KG1 (cell line): ENCODE data around the gene HDAC4.

ENCODE experiments used
- DNase-seq: peaks from one replicate; lab custom pipeline; 2025; lab: John Stamatoyannopoulos, UW

Gene HDAC4

GRCh38 chr2:239397931-239398471 lies 2.8 kb downstream of the HDAC4 start:
- no peak for DNase-seq

GRCh38 chr2:239396881-239397681 lies 3.7 kb downstream of the HDAC4 start:
- DNase-seq = no peak

DNA sequence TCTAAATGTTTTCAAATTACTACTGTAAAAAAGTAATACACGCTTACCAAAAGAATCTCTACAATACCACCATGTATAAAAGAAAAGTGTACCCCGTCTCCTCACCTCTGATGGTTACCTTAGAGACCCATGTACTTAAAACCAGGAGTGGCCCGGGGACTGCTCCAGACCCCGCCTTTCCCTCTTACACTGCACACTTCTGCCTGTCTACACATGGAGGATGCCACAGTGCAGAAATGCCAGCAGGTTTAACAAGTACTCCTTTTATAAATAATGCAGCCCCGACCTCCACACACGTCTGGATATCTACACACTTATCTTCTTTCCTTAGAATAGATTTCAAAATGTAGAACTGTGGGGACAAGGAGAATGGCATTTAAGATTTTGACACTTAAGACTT lies 5.3 kb downstream of the HDAC4 start:
- no peak for DNase-seq

GRCh38 chr2:239394978-239395377 lies 5.8 kb downstream of the HDAC4 start:
- no peak for DNase-seq

DNA sequence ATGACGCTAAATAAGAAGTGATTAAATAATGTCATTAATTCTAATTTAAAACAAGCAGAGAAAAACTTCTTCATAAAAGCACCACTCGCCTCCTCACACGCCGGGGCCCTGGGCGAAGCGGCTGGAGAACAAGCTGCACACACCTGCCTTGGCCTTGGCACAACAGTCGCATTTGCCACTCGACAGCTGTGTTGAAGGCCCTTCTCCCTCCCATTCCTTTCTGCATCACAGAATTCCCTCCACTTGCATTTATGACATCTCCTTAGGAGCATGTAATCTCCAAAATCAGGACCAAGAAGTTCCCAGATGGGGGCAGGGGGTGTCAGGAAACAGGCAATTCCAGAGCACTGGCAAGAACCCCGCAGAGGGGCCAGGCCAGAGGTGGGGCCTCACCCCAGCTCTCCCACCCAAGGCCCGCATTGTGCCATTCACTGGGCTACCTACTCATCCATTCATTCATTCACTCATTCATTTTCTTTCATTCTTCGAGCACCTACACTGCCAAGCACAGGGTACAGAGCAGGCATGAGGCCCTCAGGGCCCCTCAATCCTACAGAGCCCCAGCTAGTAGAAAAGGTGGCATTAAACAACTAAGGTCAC lies 6.4 kb downstream of the HDAC4 start:
- DNase-seq = no peak

DNA sequence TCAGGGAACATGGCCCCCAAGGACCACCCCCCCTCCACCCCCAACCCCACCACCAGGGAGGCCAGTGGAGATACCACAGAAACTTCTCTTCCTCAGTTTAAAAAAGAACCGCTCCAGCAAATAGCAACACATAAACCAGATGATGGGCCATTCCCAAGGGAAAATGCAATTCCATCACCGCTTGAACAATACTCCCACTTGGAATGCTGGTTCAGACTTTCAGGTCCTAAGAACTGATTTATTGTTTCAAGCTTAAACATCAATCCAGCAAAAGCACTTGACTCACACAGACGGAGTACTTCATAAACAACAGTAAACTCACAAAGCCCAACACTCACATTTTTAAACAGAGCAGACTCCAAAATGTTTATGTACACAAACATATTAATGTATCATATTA lies 6.9 kb downstream of the HDAC4 start:
- no peak for DNase-seq

DNA sequence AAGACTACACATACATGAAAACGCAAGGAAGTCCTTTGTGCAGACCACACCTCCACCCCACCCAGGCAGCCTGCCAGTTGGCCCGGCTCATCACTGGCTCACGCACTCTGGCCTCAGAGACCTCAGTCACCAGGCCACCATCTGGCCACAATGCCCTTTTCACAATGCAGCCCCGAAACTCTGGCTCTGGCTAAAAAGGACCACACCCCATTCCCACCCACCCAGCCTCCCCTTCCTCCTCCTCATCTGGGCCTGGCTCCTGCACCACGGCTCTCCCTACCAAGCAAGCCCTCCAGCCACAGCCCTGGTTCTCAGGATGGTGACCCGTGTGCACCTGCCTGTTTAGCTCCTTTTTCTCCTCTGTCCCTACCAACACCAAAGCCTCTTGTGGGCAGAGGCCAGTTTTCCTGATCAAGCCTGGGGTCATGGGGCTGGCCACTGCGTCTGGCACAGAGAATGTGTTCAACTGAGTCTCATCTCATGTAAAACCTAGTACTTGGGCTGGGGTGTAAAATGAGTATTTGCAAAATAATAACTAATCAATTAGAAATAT lies 7.4 kb downstream of the HDAC4 start:
- no peak for DNase-seq

- no peak for DNase-seq
Observed at GRCh38 chr2:239392688-239393387, 8.0 kb downstream of the HDAC4 start.

DNA sequence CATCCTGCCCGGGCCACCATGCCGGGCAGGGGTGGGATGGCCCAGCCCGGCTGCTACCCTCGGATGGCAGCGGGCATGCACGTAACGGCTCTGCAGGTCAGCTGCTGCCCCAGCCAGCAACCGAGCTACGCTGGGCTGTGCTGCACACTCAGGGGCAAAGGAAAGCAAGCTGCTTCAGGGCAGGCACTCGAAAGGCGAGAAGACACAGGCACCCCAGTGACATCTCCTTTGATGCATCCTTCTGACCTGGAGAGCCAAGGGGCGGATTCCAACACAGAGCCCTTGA lies 8.8 kb downstream of the HDAC4 start:
- no peak for DNase-seq

- DNase-seq = no peak
Observed at GRCh38 chr2:239391286-239392071, 9.3 kb downstream of the HDAC4 start.

GRCh38 chr2:239390546-239391285 lies 10.1 kb downstream of the HDAC4 start:
- no peak for DNase-seq

GRCh38 chr2:239389414-239390329 lies 11.1 kb downstream of the HDAC4 start:
- no peak for DNase-seq

DNA sequence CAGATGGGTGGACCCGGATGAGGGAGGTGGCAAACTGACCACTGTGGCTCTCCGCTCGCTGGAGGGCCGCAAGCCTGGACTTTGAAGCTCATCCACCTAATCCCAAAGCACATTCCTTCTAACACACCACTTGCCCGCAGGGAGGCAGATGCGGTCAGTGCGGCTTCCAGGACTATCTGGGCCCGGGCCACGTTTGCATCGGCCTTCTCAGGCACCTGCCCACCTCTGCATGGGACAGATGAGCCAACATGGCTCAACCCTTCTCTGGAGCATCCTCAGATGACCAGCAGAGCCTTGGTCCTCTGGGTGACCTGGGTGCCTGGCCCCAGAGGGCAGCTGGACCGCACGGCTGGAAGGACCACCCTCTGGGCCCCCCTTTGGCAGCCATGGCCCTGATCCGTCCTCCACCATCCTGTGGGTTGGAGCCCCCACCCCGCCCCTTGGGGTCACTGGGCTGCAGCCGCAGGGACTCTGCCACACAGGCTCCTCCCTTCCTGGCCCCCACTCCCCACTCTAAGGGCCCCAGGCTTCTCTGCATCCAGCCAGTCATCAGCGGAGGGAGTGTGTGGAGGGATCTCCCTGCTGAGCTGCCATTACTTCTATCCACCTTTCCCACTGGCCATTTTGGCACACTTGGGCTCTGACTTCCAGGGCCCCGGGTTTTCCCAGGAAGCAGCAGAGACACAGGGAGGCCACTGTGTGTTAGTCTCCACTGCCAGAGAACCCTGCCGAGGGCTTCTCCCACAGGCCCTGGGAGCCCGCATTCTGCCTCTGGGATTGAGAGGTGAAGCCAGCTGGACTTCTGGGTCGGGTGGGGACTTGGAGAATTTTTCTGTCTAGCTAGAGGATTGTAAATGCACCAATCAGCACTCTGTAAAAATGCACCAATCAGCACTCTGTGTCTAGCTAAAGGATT lies 12.3 kb downstream of the HDAC4 start:
- no peak for DNase-seq

DNA sequence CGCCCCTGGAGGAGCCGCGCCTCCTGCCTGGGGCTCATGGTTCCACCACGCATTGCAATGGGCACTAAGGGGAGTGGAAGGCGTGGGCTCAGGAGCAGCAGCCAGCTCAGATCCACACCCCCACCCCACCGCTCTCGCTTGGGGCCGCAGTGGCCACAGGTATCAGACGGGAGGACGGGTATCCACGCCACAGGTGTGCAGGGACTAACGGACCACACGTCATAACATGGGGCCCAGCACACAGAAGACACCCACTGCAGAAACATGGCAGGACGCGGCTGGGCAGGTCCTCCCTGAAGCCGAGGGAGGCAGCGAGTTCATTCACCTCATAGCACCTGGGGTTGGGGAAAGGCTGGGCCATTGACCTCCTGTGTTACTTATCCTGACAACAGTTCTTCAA lies 13.0 kb downstream of the HDAC4 start:
- no peak for DNase-seq

- no peak for DNase-seq
Observed at GRCh38 chr2:239386872-239387445, 13.9 kb downstream of the HDAC4 start.

DNA sequence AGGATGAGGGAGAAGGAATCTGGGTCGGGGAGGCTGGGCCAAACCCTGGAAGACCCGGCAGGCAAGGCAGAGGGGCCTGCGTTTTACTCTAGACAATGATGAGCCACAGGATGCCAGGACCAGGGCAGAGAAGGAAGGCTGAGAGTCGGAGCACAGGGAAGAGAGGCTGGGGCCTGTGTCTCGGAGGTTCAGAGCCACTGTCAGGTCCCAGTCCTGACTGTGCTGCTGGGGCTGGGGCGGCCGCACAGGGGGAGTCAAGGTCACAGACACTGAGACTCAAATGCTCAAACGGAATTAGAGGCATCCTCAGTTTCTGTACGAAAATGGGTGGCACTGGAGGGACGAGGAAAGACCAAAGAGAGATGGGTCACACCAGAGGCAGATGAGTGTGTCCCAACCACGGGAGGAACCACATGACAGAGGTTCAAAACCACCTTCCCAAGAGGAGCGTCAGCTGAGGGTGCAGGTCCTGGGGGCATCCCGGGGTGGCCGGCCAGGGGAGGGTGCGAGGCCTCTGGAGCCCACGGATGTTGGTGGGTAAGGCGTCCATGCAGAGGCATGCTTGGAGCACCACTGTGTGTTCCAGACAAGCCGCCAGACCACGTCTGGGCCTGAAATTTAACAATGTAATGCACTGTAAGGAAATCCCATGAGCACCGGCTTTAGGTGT lies 14.7 kb downstream of the HDAC4 start:
- no peak for DNase-seq

DNA sequence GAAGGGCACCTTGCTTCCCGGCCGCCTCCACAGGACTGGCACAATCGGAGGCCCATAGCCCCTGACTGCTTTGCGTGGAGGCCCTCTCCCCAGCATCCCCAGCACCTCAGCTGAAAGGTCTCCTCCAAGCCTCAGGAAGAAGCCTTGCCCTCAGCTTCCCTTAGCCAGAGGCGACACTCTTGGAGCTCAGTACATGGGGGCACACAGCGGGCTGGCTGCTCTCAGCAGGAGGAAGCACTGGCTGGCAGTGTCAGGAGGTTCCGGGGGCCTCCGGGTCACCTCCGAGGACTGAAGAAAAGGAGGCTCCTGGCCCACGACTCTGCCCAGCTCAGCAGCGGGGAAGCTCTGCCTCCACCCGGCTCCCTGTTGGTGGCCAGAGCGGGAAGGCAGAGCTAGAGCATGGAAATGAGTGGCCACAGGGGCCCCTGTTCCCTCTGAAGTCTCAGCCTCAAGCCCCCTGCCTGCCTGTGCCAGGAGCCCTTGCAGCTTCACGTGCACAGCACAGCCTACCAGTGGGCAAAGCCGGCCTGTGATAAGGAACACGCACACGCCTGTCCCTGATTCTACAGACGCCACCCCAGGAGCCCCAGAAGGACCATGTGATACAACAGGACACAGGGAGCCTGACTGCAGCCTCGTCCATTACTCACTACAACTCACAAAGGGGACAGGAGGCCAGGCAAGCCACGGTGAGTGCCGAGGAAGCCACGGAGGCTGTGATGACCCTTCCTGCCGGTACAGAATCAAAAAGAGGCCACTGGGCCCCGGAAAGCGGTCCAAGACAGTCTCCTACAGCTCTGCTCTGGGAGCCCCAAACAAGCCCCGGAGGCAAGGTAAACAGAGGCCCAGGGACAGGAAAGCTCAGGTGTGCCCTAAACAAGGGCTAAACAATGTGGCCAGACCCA lies 15.5 kb downstream of the HDAC4 start:
- DNase-seq = no peak
